ENCODE results near the gene NBPF14.
"Not testable (repeated sequence)": the region's sequence is repeated elsewhere in the genome, so short reads cannot be mapped to it uniquely, and the experiment has no call there.

DNA sequence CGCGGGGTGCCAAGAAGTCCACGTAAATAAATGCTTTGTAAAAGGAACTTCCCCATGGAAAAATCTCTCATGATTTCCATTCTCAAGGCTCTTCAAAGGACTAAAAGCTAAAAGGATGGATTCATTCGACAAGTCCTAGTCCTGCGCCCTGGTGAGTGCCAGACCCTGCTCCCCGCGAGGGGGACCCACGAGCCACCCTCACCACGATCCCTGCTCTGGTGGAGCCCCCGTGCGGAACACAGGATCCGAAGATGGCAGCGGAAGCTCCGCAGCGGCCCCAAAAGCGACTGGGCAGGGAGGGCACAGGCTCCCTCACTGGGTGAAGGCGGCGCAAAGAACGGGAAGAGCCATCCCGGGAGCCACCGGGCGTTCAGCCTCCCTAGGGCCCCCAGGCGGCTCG lies 67.2 kb downstream of the NBPF14 start:
- not testable (repeated sequence) for TF ChIP-seq EZH2 (IDR thresholded peaks at IDR 0.05; ENCODE audit: borderline replicate concordance, insufficient read depth, low read depth, low read length, poor library complexity, severe bottlenecking)
- TF ChIP-seq, protein P1, sequence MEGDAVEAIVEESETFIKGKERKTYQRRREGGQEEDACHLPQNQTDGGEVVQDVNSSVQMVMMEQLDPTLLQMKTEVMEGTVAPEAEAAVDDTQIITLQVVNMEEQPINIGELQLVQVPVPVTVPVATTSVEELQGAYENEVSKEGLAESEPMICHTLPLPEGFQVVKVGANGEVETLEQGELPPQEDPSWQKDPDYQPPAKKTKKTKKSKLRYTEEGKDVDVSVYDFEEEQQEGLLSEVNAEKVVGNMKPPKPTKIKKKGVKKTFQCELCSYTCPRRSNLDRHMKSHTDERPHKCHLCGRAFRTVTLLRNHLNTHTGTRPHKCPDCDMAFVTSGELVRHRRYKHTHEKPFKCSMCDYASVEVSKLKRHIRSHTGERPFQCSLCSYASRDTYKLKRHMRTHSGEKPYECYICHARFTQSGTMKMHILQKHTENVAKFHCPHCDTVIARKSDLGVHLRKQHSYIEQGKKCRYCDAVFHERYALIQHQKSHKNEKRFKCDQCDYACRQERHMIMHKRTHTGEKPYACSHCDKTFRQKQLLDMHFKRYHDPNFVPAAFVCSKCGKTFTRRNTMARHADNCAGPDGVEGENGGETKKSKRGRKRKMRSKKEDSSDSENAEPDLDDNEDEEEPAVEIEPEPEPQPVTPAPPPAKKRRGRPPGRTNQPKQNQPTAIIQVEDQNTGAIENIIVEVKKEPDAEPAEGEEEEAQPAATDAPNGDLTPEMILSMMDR (IDR thresholded peaks at IDR 0.05) = peak; percentile 29
